Measurements from ENCODE around the gene NMT1.

Gene NMT1

DNA sequence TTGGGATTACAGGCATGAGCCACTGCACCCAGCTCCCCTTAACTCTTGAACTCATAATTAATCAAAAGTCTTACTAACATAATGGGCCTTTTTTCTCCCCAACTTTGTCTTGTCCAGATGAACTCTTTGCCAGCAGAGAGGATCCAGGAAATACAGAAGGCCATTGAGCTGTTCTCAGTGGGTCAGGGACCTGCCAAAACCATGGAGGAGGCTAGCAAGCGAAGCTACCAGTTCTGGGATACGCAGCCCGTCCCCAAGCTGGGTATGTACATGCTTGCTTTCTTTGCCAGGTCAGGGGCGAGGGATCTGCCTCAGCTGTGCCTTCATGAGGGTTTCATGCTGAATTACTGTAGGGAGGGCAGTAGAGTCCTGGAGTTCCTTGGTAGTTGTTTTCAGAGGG is 25.3 kb downstream of the NMT1 start:
- POLR2A ChIA-PET: no interaction called here
- no peak for DNase-seq (ENCODE audit: low read depth, low spot score)
- no peak overlapping the region for H3K4me3 ChIP-seq (ENCODE audit: low read depth, low read length)
- TF ChIP-seq, protein P1, sequence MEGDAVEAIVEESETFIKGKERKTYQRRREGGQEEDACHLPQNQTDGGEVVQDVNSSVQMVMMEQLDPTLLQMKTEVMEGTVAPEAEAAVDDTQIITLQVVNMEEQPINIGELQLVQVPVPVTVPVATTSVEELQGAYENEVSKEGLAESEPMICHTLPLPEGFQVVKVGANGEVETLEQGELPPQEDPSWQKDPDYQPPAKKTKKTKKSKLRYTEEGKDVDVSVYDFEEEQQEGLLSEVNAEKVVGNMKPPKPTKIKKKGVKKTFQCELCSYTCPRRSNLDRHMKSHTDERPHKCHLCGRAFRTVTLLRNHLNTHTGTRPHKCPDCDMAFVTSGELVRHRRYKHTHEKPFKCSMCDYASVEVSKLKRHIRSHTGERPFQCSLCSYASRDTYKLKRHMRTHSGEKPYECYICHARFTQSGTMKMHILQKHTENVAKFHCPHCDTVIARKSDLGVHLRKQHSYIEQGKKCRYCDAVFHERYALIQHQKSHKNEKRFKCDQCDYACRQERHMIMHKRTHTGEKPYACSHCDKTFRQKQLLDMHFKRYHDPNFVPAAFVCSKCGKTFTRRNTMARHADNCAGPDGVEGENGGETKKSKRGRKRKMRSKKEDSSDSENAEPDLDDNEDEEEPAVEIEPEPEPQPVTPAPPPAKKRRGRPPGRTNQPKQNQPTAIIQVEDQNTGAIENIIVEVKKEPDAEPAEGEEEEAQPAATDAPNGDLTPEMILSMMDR (IDR thresholded peaks at IDR 0.05; ENCODE audit: insufficient read depth, low read length, missing control alignments): no peak
- CTCF ChIA-PET: interaction anchor here (3.0 to 4.1 kb wide), 3 partner anchors 10 to 49 kb away, joined by 10 to 21 read pairs (median 16); partner anchors contain the start of gene ACBD4

DNA sequence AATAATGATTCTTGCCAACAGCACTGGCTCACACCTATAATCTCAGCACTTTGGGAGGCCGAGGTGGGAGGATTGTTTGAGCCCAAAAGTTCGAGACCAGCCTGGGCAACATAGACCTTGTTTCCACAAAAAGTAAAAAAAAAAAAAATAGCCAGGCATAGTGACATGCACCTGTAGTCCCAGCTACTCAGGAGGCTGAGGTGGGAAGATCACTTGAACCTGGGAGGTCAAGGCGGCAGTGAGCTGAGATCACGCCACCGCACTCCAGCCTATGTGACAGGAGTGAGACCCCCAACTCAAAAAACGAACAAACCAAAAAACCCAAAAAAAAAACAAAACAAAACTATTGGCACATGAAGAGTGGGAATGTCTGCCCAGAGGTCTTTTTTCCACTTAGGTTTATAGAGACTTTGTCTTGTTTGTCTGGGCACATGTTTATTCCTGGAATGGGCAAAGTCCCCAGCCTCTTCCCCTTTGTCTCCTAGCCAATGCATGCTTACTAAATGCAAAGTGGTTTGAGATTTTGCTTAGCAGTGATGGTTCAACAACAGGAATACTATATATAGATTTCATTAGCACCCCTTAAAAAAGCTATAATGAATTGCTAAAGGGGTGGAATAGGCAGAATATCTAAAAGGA is 25.9 kb downstream of the NMT1 start:
- no peak overlapping the region for H3K4me3 ChIP-seq (ENCODE audit: low read depth, low read length)
- DNase-seq (ENCODE audit: low read depth, low spot score): no peak
- TF ChIP-seq, protein P1 (IDR thresholded peaks at IDR 0.05; ENCODE audit: insufficient read depth, low read length, missing control alignments): no peak
- ChIA-PET POLR2A (no interaction called here), CTCF (interaction anchor here (0.8 to 4.1 kb wide), 6 partner anchors 9 to 166 kb away, joined by 3 to 21 read pairs (median 12); partner anchors contain the start of genes ACBD4 and PLCD3)

GRCh38 chr17:45087504-45087975 is 26.4 kb downstream of the NMT1 start:
- no peak for DNase-seq (ENCODE audit: low read depth, low spot score)
- no peak overlapping the region for H3K4me3 ChIP-seq (ENCODE audit: low read depth, low read length)
- ChIA-PET CTCF (interaction anchor here (0.8 to 4.1 kb wide), 7 partner anchors 9 to 167 kb away, joined by 3 to 21 read pairs (median 10); partner anchors contain the start of genes ACBD4 and PLCD3), POLR2A (no interaction called here)
- TF ChIP-seq, protein P1 (IDR thresholded peaks at IDR 0.05; ENCODE audit: insufficient read depth, low read length, missing control alignments): no peak

- POLR2A ChIA-PET: no interaction called here
- TF ChIP-seq, protein P1 (IDR thresholded peaks at IDR 0.05; ENCODE audit: insufficient read depth, low read length, missing control alignments): no peak
- CTCF ChIA-PET: interaction anchor here (0.8 to 4.1 kb wide), 8 partner anchors 8 to 167 kb away, joined by 3 to 21 read pairs (median 7); partner anchors contain the start of genes ACBD4 and PLCD3
- DNase-seq (ENCODE audit: low read depth, low spot score): no peak
- no peak overlapping the region for H3K4me3 ChIP-seq (ENCODE audit: low read depth, low read length)
These were observed 26.9 kb downstream of the NMT1 start for GRCh38 chr17:45087978-45088377.

DNA sequence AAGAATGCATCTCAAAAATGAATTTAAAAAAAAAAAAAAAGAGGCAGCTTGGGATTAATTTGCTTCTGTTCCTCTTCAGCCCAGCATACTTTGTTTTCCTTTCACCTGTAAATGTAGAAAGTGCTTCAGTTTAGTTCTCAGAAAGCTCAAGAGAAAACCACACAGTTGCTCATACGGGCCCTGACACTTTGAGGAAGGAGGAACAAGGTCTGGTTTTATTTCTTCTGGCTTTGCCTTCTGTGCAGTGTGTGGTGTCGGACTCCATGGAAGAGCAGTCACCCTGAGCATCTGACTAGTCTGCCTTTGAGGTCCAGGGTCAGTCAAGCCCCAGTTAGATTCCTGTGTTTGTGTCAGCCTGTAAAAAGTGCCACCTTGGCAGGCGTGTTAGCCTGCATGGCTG is 27.6 kb downstream of the NMT1 start:
- ChIA-PET POLR2A (no interaction called here), CTCF (interaction anchor here (1.1 to 4.1 kb wide), 5 partner anchors 8 to 168 kb away, joined by 4 to 21 read pairs (median 15); partner anchors contain the start of genes ACBD4 and PLCD3)
- H3K4me3 ChIP-seq (ENCODE audit: low read depth, low read length): no peak overlapping the region
- DNase-seq (ENCODE audit: low read depth, low spot score): no peak
- TF ChIP-seq, protein P1 (IDR thresholded peaks at IDR 0.05; ENCODE audit: insufficient read depth, low read length, missing control alignments): no peak

DNA sequence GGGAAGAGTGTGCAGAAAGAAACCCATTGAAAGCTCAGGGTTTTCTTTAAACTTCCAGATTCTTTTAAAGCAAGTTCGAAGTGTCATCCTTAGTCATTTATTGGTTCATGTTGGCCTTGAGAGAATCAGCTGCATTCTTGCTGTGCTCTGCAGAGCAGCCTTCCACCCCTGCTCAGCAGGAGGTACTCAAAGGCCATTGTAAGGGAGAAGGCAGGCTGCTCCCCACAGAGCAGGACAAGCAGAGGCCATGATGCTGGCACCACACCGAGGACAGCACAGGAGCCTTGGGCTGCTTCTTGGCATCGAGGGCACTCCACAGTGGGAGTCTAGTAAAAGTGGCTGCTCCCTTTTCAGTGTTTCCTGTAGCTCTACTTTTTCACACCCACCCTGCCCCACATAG is 29.6 kb downstream of the NMT1 start:
- CTCF ChIA-PET: interaction anchor here (1.0 to 2.2 kb wide), 3 partner anchors 9 to 45 kb away, joined by 5 to 16 read pairs (median 11); partner anchors contain the start of gene ACBD4
- DNase-seq (ENCODE audit: low read depth, low spot score): no peak
- POLR2A ChIA-PET: interaction anchor here (0.7 kb wide), 1 partner anchor 320 kb away, joined by 3 read pairs; no protein-coding TSS in a partner anchor
- TF ChIP-seq, protein P1 (IDR thresholded peaks at IDR 0.05; ENCODE audit: insufficient read depth, low read length, missing control alignments): no peak
- H3K4me3 ChIP-seq (ENCODE audit: low read depth, low read length): no peak overlapping the region
